HG03469 (cell line): ENCODE results near the gene RBMS3.

Experiments
- ATAC-seq: cut with Tn5 transposase; IDR thresholded peaks from one replicate; pipeline ENCODE4 v1.9.1; 2021; ENCODE audit warnings: mild to moderate bottlenecking, moderate library complexity, moderate number of reproducible peaks; ENCODE audit not compliant: unreplicated experiment

RBMS3 gene

DNA sequence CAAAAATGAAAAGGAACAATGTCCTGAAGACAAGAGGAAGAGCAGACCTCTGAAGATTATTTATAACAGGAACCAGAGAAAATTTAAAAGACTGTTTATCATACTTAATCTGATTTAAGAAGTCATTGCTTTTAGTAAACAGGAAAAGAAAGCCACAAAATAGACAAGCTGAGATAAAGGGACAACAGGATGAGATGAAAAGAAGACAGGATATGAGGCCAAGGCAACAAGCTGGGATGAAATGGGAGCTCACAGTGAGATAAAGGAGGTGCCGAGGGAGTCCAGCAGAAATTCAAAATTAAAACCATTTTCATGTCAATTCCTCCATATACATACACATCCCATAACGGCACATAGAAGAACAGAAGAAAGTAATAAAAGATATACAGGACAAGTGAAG, 277.0 kb downstream of the RBMS3 start:
- no peak for ATAC-seq

DNA sequence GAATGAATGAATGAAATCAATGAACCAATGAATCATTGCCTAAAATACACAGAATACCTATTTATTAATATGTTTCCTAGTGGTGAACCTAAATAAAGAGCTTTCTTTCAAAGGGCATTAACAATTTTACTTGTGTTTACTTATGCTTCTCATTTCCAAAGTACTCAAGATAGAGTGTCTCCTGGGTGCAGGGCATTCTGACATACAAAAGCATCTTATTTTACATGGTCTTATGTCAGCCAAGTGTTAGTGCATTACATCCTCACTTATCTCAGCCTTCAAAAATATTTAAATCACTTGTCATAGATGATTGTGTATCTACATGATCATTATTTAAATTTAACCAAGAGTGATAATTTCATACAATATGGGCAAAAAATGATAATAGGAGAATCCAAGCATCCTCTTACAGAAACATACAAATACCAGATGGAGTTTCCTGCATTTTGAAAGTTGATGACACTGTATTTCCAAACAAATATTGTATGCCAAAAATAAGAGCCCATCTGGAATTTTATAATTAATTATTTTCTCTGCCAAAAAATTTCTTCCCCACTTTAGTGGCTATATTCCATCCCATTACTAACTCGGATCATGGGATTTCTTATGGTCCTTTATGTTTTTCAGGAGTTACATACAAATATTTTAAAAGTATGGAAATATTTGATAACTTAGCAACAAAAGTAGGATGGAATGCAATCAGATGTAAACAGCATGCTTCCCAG, 279.0 kb downstream of the RBMS3 start:
- no peak for ATAC-seq

DNA sequence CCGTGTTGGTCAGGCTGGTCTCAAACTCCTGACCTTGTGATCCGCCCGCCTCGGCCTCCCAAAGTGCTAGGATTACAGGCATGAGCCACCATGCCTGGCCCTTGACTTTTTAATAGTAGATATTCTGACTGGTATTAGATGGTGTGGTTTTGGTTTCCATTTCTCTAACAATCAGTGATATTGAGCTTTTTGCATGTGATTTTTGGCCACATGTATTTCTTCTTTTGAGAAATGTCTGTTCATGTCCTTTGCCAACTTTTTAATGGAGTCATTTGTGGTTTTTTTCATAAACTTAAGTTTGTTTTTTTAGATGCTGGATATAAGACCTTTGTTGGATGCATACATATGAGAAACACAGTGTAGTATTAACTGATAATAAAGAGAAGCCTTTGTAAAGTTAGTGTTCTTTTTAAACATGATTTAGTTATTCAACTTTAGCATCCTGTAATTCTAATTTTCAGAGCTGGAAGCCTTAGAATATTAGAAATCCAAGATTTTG, 280.8 kb downstream of the RBMS3 start:
- no peak for ATAC-seq

DNA sequence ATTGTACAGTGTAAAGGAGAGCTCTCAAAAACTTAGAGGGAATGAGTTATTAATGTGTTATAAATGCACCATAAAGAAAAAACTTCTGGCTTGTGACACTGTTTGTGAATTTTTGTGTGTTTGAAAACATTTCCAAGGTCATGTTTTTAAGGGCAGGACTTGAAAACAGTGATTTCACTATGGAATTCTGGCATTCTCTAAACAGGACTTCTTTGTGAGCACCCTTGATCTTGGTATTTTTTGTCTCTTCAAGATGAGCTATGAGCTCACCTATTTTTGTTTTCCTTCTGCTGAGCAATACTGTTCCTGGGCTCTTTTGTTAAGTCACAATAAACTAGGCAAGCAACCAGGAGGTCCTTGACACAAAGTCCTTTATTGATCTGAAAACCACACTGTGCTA, 284.4 kb downstream of the RBMS3 start:
- ATAC-seq: no peak

DNA sequence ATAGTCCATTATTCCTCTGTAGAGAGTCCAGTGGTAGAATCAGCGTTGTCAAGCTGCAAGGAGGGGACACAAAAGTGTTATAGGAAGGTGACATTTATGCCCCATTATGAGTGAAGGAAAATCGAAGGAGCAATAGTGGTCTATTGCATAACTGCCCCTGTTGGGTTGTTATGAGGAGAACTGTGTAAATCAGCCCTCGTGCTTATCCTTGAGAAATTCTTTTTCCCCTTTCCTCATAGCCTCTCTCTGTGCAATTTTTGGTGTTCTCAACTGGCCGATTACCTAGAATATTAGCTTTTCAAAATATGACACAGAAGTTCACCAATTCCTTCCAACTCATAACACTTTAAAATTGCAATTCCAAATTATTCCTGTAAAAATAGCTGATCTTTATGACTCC, 286.6 kb downstream of the RBMS3 start:
- ATAC-seq: no peak

DNA sequence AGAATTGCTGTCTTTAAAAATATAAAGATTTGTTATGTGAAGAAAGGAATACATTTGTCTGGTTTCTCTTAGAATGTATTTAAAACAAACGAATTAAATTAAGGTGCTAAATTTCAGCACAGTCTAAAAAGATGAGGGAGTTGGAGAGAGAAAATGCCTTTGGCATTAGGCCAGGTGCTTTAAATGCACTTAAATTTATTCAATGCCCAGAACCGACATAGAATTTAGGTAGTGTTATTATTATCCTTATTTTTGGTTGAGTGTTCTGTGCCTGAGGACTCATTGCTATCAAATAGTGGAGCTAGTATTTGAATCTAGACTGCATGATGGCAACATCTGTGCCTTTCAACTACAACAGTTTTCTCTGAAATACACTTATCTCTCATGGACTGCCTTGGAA, 287.5 kb downstream of the RBMS3 start:
- no peak for ATAC-seq

DNA sequence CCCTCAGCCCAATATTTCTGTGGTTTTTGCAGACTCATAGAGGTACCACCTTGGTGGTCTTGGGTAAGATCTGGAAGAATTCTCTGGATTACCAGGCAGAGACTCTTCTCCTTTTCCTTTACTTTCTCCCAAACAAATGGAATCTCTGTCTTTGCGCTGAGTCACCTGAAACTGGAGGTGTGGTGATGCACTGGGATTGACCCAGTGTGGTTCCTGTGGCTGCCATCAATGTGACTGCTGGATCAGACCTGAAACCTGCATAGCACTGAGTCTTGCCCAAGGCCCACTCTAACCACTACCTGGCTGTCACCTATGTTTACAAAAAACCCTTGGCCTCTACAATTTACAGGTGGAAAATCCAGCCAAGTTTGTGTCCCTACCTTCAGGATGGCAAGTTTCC, 295.3 kb downstream of the RBMS3 start:
- ATAC-seq: no peak

DNA sequence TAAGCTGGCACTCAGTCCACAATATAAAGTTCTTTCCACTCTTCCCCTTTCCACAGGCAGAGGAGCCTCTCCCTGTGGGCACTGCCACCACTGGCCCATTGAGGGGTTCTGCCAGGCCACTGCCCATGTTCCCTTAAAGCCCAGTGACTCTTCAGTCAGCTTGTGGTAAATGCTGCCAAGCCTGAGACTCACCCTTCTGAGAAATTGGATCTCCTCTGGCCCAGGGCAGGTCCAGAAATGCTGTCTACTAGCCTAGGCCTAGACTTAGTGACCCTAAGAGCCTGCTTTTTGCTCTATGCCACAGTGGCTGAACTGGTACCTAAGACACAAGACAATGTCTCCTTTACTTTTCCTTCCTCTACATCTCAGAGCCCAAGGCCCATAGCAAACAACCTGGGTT, 295.8 kb downstream of the RBMS3 start:
- ATAC-seq: no peak

DNA sequence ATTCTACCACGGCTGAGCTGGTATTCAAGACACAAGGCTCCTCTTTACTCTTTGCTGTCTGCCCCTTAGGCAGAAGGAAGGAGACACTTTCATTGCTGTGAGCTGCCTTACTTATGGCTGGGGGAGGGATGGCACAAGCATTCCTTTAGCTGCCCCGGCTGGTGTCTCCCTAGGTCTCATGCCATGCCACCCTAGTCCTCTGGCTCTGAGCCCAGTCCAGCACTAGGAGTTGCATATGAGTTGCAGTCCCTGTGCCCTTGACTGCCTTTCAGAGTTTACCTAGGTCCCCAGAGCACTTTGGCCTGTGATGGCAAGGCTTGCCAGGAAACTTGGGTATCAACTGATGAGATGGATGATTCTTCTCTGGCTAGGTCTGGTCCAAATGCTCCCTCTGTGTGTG, 296.4 kb downstream of the RBMS3 start:
- no peak for ATAC-seq

DNA sequence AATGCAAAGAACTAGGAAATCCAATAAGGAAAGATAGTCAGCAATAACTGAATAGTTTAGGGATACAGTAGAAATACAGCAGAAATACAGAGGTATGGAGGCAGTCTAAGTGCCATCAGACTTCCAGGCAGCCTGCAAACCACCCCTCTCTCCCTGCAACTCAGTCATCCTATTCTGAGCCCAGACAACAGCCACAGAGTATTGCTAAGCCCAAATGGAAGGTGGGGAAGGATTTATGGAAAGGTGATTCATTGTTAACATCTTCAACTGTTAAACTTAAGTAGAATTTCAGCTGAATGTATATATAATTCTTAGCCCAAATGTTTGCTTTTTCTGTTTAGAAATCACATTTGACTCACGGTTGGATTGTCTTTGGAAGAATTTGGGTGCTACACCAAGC, 300.4 kb downstream of the RBMS3 start:
- ATAC-seq: no peak

DNA sequence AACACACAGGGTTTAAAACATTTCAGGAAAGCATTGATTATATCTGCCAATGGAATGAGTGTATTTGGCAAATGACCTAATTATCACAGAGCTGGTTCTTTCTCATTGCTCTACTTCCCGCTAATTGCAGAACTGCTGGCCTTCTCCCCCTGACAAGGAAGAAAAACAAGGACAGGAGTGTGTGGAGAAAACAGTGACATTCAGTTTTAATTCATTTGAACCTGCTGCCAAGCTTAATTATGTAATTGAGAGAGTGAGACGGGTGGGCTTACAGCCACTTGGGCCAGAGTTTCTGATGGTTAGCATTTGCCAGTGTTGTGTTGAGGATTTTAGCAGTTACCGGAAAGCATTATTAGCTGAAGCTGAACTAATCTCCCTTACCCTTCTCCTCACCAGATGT, 301.4 kb downstream of the RBMS3 start:
- no peak for ATAC-seq

DNA sequence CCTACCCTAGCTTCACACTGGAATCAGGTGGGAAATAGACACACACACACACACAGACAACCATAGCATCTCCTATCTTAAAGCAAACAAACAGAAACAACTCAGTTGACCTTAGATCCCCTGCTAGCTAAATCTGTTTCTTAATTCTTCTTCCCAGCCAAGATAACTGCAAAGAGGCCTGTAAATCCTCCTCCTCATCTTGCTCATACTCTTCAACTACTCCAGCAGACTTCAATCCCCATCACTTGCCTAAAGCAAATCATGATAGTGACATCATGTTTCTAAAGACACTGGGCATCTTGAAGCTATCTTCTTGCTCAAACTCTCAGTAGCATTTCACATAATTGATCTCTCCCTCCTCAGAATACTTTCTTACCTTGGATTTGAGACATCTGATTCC, 303.0 kb downstream of the RBMS3 start:
- ATAC-seq: no peak

DNA sequence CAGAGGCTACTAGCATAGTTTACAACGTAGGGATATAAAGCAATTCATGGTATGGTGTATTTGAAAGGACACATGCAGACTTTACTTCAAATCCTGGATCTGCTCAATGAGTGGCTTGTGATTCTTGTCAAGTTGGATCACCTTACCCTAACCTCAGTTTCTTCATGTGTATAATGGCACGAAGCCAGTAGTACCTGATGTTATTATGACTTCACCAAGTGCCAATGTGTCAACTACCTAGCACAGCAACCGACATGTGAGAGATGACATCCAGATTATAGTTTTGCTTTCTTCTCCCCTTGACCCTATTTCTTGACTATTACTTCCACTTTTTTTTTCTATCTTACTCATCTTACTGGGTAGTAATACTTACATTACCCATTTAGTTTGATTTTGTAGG, 304.5 kb downstream of the RBMS3 start:
- ATAC-seq: no peak

DNA sequence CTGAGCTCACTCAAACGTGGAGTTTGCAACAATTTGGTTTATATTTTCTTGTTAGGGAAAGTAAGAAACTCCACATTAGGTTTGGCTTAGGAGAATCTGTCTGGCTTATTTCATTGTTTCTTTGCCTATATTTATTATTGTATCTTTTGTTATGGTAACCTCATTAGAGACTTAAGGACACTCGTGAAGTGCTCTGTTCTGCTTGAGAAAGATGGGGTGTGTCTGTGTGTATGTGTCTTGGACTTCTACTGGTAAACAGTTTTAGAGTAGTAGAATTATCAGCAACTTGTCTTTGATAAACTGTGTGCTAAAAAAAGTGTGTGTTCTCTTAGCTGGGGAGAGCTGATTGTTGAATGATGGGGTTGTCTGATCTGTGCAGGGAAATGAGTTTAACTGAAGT, 306.5 kb downstream of the RBMS3 start:
- ATAC-seq: no peak

DNA sequence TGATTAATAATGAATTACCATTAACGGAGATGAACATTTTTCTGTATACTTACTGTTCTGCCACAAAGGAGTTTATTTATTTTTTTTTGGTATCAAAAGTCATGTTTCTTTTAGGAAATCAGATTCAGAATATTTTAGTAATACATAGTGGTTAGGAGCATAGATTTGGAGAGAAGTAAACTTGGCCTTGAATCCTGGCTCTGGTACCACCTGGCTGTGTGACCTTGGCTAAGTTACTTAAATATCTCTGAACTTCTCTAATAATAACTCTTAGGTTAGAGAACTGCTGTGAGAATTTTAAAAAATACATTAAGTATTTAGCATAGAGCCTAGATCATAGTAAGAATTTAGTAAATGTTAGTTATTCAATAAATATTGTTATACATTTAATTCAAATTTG, 309.1 kb downstream of the RBMS3 start:
- no peak for ATAC-seq

DNA sequence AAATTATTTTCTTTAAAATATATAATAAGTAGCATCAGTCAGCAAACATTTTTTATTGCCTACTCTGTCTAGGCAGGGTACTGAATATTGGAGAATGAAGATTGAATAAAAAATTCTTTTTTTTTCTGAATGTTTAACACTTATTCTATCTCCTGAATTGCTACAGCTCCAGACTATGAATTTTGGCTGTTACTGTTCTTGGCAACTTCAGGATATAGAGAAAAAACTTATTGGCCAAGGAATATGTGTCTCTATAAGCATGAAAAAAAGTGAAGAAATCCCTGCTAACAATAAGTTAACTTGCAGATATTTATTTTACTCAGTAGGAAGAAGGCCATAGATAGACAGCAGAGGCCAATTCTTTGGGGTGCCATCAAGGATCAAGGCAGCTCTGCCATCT, 309.6 kb downstream of the RBMS3 start:
- ATAC-seq: no peak

DNA sequence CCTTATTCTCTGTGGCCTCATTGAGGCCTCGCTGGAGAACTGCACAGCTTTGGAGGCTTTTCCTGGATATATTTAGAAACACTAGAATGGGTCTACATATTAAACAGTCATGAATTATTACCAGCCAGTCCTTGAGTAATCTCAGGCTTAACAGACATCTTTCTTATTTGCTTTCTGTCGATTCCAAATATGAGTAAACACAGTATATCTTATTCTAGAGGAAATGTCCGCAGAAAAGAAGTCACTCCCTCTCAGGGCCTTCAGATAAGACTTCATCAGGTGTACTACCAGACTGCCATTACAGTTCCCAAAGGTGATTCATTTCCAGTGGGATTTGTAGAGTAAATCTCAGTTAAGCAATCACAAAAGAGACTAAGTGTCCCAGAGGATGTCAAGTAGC, 310.7 kb downstream of the RBMS3 start:
- no peak for ATAC-seq

DNA sequence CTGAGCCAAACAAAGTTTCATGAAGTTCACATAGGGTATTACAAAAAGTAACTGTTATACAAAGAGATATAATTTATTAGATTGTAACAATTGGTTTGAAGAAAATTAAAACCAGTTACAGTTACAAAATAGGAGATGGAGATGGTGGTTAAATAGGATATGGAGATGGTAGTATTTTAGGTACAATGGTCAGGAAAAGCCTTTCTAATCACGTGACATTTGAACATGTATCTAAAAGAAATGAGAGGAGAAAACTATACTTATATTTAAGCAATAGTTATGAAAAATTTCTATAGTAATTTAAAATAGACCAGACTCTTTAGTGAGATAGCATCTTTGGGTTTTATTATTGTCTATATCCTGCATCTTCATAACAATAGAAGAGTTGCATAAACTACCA, 312.9 kb downstream of the RBMS3 start:
- no peak for ATAC-seq

DNA sequence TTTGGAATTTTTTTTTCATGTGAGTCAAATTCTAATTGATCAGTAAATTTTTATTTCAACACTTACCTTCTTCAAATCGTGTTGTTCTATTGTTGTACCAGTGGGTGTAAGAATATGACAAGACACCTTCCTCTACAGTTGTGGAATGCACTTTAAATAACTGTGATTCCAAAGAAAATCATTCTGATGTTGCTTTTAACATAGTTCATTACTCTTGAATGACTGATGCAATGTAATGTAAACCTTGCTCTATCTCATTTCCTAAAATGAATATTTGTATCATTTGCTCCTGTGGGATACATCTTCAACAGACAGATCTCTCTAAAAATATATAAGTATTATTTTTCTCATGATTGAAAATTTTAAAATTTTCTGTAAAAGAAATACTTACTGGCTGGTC, 313.4 kb downstream of the RBMS3 start:
- ATAC-seq: no peak

DNA sequence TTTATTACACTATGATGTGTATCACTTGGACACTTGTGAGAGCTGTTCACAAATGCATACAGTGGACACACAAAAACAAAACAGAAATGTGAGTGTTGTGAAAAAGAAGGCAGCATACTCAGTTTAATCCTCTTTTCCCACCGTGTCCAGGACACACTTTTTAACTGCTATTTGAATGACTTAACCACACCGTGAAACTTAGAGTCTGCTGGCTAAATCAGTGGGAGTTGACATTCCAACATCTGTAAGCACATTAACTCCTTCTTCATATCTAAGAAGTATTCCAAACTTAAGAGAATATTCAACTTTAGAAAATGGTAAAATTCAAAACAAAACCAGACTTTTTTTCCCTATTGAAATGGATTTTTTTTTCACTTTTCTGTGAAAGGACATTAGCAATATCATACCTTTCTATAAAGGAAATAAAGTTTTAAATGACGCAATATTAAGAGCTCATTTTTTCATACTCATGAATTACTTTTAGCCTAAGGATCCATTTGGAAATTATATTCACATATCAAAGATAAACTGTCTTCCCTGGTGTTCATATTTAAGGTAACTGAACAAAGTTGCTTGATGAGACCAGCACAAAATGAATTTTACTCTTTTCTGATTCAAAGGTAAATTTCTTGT, 316.6 kb downstream of the RBMS3 start:
- ATAC-seq: no peak

DNA sequence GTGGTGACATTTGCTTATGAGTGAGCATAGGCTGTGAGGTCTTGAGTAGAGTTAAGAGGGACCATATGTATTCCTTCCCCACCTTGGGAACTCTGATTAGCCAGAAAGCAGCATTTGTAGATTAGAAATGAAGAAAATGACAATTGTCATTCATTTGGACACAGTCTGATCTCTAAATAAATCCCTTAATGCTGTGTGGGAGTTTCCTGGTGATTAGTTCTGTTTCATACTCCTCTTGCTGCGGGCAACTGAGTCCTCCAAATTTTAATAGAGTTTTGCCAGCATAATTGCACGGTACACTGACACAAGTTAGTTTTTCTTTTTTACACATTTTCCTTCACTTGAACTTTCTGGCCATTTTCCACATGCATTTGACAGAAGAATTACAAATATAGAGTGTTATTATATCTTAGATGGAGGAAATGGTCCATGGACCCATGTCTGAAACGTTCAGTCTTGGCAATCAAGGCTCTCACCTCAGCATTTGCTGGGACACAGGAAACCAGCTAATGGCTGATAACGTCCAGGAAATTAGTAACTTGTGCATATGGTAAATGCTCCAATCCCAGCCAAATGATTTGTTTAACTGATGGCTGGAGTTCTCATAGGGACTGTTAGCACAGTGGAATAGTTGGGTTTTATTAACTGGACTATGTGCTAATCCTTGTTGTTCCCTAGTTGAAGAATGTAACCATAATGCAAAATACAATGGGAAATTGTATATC, 321.2 kb downstream of the RBMS3 start:
- no peak for ATAC-seq

DNA sequence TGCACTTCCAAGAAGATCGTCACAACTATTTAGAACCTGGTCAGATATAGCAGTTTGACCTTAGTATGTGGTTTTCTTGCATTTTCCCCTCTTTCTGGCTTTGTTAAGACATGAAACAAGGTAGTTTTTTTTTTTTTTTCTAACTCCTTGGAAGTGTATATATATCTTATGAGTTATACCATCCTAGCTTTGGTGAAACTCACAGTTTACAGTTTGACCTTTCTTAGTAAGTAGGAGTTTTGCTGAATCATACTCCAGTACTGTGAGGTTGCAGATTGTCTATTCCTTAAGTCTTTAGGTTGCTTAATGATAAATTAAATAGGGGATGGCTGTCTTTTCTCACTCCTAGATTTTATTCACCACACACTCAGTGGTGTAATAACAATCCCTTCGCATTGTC, 325.0 kb downstream of the RBMS3 start:
- ATAC-seq: no peak
